Activated naive CD8-positive, alpha-beta T cell treated with anti-CD3 and anti-CD28 coated beads, Interleukin-2, amount 50 U/mL, for 16 hours (primary cell): Measurements from ENCODE around the gene ARMC2.

Experiments
- DNase-seq: peaks from one replicate; pipeline ENCODE4 v3.0.0-alpha.2; 2020; ENCODE audit warnings: low read depth, low spot score

Gene ARMC2

DNA sequence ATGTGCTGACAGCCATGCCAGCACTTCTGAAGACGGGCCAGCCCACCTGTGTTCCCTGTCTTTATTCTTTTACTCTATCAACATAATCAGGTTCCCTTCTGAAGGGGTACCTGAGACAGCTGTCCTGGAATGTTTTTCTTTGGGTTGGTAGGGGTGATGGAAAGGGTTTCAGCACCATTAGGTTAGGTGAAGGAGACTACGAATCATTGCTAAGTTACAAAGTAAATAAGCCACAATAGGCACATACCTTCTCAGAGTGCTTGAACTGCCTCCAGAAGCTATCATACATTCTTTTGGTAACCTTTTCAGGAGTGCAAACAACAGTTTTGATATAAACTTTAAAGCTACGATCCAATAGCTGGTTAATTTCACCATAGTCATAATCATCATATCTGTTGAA lies 140.1 kb downstream of the ARMC2 start:
- no peak for DNase-seq

- no peak for DNase-seq
Measured at GRCh38 chr6:108988765-108989164, 140.5 kb downstream of the ARMC2 start.

DNA sequence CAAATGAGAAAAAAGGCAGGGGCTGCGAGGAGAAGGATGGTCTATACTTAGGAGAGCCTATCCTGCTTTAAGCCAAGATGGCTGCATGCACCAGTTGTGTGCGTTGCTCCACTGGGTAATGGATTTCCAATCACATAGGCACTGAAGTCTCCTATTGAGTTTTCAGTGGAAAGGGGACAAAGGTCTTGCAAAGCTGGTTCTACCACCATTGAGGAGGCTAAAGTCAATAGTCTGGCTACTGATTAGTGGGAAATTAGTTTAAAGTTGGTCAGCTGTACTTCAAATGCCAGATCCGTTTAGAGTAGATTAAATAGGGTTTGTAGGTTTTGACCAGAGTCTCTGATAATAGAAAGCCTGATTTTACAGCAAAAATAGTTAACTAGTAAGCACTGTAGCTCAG lies 141.5 kb downstream of the ARMC2 start:
- DNase-seq: no peak

GRCh38 chr6:108993876-108994275 lies 145.7 kb downstream of the ARMC2 start:
- DNase-seq: no peak

DNA sequence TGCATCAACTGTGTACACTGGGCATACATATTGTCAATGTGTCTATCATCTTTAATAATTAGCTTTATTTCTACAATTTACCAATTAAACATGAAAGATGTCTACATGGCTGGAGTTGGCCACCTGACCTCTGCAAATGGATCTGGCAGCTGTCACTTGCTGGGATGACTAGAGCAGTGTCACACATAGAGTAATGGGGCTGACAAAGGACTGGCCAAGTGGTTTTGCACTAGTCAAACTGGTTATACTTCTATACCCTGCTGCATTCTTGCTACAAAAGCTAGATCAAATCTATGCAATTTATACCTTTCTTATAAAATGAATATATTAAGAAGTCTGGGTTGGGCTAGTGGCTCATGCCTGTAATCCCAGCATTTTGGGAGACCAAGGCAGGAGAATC lies 147.1 kb downstream of the ARMC2 start:
- DNase-seq: no peak

DNA sequence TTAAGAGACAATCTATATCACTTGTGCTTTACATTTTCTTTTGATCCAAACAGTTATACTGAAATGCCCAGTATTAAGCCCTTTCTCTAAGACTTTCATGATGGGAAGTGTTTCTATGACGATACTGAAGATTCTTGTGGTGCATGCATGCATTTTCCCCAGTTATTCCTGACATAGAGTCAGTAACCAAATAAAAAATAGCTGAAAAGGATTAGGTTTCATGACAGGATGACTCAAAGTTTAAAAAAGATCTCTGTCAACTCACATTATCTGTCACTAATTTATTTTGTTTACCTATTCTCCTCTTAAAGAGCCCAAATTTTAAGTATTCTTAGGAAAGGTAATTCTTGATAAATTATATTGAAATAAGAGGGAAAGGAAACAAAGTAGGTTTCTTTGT lies 148.0 kb downstream of the ARMC2 start:
- DNase-seq: no peak

DNA sequence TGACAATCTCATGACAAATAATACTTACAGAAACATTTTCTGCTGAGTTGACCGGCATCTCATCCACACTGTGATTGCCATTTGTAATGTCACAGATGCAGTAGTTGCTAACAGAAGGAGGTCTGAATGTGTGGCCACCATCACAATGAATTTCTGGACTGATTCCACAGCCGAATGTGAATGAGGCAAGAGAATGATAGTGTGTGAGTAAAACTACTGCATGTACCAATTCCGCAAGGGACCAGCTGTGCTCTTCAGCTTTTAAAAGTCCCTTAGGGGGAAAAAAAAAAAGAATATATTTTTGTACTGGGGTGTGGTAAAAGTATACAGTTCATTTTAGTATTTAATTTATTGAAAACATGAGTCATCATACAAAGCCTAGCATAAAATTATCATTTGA lies 150.3 kb downstream of the ARMC2 start:
- no peak for DNase-seq

DNA sequence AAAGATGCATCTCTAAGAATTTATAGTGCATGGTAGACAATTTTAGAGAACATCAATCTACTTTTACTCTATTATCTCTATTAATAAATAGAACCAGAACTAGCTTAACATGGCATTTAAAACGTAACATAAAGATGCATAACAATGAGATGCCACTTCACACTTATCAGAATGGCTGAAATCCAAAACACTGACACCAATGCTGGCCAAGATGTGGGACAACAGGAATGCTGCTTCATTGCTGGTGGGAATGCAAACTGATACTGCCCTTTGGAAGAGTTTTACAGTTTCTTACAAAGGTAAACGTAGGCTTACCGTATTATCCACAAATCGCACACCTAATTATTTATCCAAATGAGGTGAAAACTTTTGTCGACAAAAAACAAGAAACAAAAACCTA lies 151.2 kb downstream of the ARMC2 start:
- DNase-seq: no peak

- DNase-seq: no peak
Measured at GRCh38 chr6:109000289-109000688, 152.1 kb downstream of the ARMC2 start.

DNA sequence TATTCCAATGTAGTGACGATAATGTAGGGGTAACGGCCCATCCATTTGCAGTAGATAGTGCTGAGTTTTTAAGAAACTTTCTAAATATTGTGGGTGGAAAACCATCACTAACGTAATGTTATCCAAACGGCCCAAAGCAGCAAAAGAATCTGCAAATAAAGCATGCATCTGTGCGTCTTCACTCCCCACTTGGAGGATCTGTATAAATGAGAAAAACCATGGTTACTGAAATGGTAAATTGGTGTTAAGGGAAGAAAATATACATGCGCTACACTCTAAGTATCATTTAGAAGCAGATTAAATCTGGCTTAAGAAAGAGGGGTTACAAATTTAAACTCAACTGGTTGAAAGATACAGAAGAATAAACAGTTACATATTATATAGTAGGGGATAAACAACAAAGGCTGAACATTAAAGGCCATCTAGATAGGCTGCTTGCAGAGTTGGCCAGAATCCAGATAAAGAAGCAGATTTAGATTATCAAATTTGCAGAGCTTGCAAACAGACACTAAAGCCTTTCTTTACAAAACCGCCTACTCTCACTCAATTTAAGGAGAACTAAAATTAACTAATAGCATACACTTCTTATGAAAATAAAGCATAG lies 153.2 kb downstream of the ARMC2 start:
- no peak for DNase-seq

DNA sequence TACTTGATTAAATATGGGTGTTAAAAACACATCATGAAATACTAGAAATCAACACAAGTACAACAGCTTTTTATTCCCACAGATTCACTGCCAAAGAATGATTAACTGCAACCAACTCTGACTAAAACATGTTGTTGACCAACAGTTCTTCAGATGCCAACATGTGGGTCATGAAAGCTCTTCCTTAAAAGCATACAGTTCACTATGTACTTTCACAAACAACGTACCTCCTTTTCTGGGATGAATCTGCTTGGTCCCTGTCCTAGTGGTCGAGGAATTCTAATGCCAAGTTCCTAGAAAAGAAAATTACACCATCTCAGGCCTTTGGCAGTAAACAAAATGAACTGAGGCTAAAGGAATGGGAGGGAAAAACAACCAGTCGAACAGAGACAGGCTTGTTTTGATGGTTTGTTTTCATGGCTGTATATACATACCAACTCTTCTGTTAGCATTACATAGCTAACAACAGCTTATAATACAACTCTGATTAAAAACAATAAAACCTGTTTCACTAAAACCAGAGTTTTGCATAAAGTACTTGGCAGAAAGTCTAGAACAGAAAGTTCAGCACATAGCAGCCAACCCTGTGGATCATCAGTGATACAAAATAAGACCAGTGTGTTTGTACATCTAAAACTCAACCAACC lies 154.0 kb downstream of the ARMC2 start:
- no peak for DNase-seq

GRCh38 chr6:109002882-109003281 lies 154.7 kb downstream of the ARMC2 start:
- no peak for DNase-seq

DNA sequence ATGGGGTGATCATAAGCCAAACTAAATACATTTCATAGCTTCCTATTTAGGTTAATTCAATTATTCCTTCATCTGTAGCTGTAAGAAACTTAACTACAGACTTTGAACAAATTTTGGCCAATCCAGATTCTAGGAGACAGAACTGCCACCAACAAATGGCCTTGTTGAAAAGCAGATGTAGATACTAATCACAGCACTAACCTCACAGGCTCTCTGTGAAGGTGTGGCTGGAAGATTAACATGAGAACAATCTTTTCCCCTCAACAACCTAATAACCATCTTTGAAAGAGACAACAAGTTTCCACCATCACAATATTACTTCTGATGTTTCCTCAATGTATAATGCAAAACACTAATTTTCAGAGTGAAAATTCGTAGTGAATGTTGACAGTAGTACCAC lies 158.6 kb downstream of the ARMC2 start:
- DNase-seq: no peak

GRCh38 chr6:109007521-109007920 lies 159.3 kb downstream of the ARMC2 start:
- DNase-seq: no peak

GRCh38 chr6:109008054-109008453 lies 159.8 kb downstream of the ARMC2 start:
- DNase-seq: no peak

DNA sequence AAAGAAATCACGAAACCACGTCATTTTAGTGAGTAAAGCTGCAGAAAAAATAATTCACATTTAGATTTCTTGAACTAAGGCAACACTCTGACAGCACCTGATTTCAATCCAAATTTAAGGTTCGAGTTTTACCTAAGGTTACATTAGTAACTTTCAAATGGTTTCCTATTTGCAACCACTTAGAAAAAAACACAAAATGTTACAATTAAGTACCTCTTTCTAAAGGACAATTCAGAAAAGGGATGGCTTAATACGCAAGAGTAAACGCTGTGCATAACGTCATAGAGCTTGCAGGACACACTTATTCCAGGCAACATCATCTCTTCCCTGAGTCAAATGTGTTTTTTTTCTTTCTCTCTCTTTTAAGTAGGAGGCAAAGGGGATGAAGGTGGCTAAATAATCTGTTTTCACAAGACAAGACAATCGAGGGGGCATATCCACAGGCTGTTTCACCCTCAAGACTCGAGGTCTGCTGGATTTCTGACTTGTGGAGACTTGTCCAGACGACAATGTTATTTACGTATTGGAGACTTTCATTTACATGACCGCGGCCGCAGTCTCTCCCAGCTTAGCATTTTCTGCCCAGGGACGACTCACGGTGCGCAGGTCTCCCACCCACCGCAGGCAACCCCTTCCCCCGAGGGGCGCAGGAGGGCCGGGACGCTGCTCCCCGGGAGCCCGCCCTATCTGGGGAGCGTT lies 160.5 kb downstream of the ARMC2 start:
- no peak for DNase-seq

DNA sequence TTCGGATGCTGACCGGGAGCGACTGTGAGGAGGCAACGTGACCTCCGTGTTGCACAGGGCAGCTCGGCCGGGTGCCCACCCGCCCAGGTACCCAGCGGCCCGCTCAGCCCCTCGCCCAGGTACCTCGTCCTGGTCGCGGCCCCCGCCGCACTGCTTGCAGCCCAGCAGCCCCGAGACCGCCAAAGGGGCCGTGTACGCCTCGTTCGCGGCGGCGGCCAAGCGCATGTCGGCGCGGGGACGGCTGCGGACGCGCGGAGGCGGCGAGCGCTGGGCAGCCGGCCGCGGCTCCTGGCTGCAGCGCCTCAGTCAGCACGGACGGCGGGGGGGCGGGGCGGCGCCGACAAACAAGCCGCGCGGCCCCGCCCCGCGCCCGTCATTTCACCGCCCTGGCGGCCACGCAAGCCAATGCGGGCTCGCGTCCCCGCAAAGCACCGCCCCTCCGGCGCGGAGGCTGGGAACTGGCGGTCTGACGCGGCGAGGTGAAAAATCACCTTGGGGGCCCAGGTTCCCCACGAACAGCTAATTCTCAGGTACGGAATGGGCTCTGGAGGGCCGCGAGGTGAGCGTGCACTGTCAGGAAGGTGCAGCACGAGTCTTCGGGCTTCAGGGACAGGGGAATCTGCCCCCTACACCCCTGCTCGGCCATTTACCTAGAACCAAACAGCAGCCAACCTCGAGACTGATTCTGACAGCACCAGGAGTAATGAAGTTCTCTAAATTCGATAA lies 161.2 kb downstream of the ARMC2 start:
- peak; percentile 84 for DNase-seq

DNA sequence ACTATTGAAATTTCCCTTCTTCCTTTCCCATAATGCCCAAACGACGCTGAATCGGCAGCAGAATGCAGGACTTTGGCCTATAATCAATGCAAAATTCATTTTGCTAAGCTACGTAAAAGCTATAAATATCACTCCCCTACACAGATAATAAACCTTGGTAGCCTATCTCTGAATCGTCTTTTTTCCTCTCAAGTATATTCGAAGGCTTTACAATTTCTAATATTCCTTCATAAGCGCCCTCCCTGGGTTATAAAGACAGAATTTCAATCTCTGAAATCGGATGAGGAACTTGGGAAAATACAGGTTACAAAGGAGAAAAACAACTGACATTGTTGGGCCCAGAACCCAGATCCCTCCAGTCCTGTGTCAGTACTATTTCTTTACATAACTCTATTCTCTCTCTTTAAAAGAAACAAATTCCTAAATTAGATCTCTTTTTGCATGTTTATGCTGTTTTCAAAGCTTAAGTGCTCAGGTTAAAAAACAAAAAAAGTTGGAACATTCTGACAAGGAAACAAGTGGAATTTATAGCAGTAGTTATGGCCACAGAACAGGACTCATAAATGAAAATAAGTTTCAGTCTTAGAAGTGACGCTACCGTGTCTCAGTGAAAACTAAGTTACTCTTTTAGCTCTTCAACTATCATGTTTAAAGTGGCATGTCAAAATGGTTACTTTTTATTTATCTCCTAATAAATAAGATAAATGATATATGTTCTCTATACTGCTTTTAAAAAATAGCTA lies 161.9 kb downstream of the ARMC2 start:
- no peak for DNase-seq

DNA sequence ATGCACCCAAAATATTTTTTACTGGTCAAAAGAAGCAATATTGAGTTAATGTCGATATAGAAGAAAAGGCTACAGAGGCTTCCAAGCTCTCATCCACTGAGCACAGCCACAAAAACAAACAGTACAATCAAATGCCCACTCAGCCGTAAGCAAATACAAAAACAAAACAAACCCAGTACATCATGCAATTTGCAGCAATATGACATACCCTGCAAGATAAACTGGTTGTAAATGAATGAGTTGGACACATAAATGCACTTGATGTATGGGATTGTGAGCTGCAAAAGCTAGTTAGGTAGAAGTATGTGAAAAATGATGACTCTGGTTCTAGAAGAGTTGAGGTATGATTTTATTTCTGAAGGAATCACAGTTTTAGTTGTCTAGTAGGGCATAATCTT lies 162.5 kb downstream of the ARMC2 start:
- DNase-seq: no peak

DNA sequence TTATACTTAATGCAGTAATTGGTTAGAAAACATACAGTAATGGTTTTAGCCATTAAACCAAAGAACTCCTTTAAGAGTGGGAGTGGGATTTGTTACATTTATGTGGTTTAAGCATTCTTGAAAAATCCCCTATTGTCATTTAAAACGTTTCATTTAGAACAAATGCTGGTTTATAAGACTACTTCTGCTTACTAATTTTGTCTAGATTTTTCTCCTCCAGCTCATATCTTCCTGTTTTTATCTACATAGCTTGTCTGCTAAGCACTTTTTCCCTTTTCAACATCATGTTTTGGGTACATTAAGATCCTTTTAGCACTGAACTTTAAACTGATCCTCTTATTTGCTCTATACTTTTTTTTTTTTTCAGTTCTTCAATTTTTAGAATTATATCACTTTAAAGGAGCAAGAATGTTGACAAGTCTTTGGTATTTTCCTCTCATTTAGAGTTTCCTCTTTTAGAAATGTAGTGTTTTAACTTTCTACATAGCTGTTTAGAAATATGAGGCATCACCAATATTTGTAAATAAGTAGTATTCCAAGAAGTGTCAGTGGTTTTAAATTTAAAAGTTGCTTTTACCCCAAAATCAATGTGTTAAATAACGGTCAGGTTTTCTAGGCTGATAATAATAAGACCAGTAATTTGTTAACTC lies 165.6 kb downstream of the ARMC2 start:
- DNase-seq: no peak

DNA sequence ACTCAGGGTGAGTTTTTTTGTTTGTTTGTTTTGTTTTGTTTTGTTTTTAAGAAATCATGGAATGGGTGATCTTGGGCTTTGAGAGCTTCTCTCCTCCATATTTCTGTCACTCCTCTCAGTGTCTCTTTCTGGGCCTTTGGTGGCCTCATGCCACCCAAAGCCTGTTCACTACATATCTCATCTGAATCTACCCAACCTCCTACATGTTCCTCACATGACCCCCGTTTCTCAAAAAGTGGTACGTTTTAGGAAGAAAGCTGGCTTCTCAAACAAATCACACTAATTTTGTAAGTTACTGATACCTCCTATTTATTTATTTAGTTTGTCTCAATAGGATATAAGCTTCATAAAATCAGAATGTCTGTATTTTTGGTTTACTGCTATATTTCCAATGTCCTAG lies 166.4 kb downstream of the ARMC2 start:
- no peak for DNase-seq
